Stimulated activated CD4-positive, alpha-beta T cell treated with anti-CD3 and anti-CD28 coated beads, Interleukin-4, amount 100 ng/mL, for 48 hours (primary cell): ENCODE data around the gene ARID5B.

Experiments
- DNase-seq, 2 donors: peaks; one replicate each; pipeline ENCODE4 v3.0.0-alpha.2; 2020; ENCODE audit warnings: low read depth in 2 of 2

The ARID5B gene

DNA sequence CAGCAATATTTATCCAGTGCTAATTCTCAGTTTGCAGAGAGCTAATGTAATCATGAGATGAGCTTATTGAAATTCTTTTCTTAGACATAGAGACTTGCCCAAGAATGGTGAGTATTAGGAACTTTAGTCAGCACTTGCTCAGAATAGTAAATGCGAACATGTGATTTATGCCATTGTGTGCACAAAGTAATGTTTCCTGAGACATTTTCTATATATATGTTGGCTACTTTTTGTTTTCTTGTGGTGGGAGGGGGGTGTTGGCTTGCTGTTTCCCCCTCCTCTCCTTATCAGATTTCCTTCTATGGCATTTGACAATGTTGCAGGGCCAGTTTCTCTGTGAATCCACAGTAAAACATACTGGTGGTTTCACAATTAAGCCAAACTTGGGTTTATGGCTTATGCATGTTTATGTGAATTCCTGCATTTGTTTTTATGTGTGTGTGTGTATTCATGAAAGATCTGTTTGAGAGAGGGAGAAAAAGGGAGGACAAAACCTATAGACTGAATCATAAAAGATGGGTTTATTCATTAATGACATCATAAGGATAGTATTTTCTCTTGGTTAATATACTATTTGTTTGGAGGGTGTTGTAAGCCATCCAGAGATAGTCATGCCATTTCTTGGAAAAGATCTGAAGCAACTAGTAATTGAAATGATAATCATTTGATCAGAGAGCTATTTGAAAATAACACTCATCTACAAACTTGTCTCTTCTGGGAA is 36.3 kb downstream of the ARID5B start:
- DNase-seq = no peak

DNA sequence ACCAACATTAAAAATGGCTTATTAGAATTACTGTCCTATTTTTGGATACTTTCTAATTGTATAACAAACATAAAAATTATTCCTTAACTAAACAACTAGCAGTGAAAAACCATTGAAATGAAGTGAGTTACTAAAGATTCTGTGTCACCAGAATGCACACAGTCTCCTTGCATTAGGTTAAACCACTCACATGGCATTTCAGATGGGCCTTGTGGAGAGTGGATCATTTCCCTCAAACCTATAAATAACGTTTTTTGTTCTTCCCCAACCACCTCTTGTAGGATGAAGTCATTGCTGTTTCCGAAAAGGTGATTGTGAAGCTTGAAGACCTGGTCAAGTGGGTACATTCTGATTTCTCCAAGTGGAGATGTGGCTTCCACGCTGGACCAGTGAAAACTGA is 38.4 kb downstream of the ARID5B start:
- no peak for DNase-seq

DNA sequence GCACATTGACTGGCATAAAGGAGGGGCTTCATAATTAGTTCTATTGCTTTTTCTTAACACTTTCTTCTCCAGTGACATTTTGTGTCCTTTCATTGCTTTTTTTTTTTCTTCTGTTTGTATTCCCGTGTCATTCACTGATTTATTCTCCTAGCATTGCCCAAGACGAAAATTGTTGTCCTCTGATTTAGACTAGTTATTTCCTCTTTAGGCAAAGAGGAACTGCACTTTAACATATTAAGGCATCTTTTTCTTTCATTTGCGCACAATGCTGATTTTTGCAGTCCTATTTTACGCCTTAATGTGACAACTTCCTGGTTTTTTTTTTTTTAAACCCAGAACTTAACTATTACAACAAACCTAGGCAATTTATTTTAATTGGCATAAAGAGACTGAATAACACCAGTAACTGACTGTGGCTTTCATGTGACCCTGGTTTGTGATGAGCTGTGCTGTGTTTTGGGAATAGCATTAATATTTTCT is 39.7 kb downstream of the ARID5B start:
- no peak for DNase-seq

DNA sequence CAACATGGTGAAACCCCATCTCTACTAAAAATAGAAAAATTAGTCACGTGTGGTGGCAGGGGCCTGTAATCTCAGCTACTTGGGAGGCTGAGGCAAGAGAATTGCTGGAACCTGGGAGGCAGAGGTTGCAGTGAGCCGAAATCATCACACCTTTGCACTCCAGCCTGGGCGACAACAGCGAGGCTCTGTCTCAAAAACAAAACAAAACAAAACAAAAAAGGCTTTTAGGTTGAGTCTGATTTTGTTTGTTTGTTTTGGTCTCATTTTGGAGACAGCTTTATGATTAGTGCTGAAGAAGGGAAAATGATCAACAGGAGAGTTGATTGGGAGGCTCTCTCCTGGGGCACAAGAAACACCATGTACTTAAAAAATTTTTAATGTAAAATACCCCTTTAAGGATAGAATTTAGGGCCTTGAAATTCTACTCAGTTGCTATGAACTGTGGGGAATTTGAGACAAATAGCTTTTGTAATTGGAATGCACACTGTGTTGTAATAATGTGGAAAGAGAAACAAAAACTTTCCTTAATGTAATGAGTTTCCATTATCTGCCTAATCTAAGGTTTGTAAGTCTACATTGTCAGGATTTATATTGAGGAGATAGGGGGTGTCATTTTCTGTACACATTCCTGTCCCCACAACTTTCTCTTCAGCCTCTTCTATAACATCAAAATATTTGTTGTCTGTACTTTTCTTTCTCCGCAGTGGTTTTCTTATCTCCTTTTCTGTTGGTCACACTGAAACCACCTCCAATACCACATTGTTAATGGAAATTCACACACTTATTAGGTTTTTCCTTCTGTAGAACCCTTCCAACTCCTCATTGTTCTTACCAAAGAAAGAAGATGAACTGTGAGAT is 41.3 kb downstream of the ARID5B start:
- DNase-seq = no peak

DNA sequence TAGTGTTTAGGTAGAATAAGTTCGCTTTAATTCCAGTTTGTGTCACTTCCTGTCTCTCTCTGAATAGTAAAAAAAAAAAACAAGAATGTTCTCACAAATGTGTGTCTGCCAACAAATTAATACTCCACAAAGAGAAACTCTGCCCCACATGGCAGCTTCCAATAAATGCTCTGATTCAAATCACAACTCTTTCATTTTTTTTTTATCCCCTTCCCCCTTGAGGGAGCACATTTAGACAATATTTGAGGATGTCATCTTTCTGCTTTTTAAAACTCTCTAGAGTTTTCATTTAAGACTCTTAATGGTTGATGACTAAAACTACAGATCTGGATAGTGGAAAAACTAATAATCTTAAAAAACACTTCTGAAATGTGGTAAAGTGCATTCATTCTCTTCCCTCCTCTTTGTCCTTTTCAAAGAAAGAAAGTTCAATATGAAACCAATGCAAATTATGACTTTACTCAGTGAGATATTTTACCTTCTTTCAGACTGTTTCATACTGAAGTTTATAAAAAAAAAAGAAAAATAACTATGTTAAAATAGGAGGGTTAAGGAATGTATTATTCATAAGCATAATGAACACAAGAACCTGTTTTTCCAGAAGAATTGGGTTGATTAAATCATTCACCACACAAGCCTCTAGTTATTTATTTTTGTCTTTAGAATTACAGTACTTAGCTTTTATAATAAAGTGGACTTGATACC is 42.3 kb downstream of the ARID5B start:
- no peak for DNase-seq

DNA sequence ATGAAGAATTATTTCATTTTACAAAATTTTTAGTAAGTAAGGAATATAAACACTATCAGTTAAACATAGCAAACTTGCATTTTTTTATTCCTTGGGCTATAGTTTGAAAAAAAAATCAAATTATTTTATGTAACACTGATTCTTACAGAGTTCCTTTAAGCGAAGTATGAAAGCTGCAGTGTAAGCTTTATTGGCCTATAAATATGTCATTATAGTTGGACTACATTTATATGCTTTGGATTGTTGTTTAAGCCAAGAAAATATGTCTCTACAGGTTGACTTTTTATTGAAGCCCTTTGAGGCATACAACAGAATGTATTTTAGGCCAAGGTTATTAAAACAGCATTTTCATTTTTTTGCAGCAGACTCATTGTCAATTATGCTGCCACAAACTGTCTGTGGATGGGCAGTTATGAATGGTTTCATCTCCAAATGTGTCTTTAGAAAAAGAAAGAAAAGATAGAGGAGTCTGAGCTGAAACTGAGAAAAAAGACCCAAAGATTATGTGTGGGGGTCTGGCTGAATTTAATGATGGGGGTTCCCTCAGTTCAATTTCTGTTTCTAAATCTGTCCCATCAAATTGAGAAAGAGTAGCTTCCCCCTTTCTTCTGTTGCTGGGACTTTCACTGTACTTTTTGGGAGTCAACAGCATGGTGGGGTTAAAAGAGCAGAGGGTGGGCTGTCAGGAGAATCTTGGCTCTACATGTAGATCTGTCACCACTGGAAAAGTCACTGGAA is 43.1 kb downstream of the ARID5B start:
- DNase-seq = no peak

DNA sequence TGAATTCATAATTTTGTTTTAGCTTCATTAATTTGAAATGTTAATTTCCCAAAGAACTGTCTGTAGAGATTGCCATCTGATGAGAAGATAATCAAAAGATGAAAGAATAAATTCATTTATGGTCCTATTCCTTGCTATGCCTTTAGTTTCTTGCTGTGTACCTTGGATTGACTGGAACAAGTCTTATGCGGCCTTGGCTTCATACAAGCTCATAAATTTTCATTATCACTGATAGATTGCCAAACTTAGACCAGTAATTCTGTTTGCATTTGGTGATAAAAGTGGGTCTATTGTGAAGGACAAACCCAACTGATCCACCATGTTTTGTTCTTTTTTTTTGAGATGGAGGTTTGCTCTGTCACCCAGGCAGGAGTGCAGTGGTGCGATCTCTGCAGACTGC is 48.2 kb downstream of the ARID5B start:
- no peak for DNase-seq

DNA sequence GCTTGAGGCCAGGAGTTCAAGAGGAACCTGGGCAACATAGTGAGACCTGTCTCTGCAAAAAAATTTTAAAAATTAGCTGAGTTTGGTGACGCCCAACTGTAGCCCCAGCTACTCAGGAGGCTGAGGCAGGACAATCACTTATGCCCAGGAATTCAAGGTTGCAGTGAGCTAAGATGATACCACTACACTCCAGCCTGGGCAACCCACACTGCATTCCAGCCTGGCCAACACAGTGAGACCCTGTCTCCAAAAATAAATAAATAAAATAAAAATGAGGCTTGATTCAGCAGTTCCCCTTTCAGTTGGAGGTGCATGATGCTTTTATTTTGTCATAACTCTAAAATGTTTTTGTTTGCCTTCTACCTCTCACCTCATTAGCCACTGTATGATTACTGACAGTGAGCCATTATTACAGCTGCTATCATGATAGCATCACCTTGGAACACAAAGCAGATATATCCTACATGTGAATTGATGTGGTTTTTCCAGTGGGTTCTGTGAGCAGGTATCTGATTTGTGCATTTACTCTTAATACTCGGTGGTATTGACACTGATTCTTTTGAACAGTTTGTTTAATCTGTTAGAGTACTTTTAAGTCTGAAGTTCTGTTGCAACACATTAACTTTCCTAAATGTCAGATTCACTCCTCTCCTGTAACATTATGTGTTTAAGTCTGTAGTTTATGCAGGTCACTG is 49.1 kb downstream of the ARID5B start:
- DNase-seq = no peak

DNA sequence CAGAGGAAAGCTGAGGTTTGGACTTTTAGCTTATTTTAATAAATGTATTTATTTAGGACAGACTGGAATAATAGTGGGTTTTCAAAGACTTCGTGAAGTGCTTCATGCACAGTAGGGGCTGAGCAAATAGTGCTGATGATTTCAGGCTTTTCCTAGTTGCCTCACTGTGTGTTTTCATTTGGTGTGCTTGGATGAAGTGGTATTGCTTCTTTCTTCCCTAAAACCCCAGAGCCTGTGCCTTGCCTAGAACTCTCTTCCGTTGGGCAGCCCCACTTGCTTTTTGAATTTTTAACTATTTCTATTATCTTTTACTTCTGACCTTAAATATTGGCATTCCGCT is 49.6 kb downstream of the ARID5B start:
- DNase-seq = no peak

DNA sequence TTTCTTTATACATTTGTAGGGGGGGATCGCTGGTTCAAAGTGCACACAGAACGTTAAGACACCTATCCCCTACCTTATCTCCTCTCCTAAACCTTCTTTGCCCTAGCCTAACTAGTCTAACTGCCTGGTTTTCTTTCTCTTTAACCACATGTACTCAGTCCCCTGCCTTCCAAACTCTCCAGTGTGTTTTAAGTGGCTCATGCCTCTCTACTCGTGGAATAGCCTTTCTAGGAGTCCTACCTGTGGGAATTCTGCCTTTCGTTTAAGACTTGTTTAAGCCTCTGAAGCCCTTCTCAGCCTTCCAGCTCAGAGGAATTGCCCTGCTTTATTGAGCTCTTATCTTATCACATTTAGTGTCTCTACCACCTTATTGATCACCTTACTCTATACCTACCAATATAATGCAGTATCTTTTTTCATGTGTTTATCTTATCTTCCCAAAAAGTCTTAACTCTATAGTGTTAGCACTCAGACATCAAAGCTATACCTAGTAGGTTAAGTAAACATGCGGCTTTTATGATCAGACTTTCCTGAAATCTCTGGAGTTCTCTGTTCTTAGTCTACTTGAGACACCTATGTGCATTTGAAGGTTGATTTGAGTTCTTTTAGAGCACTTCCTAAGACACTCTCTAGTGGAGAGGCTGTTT is 50.7 kb downstream of the ARID5B start:
- DNase-seq = no peak

DNA sequence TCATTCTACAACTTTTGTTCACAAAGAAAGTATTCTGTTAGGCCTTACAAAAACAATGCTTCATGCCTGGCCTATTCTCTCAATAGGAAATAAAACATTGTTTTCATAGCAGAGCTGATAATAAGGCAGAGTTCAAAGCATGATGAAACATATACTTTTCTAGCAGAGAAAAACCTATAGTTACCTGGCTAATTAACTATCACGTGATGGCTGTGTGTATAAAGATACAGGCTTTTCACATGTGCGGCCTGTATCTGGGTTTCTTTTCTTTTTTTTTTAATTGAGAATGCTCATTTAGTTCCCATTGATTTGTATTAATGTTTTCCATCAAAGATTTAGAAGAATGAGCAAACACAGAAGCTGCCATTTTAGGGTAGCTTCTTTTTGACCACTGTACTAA is 51.7 kb downstream of the ARID5B start:
- DNase-seq = no peak

DNA sequence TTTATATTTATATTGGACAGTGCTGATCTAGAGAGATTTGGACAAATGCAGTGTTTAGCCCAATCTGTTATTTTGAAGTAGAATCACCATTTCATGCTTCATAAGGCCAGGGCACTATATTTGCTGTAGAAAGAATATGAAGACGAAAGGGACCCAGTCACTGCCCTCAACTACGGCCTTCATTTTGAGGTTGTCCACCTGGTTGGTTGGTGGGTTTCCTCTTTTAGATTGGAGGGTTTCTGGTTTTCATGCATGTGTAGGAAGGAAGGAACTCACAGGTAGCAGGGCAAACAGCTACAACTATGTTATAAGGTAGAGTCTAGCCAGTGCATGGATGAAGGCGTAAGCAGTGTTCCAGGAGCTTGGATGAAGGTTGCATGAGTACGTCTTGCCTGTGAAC is 56.3 kb downstream of the ARID5B start:
- DNase-seq = no peak

DNA sequence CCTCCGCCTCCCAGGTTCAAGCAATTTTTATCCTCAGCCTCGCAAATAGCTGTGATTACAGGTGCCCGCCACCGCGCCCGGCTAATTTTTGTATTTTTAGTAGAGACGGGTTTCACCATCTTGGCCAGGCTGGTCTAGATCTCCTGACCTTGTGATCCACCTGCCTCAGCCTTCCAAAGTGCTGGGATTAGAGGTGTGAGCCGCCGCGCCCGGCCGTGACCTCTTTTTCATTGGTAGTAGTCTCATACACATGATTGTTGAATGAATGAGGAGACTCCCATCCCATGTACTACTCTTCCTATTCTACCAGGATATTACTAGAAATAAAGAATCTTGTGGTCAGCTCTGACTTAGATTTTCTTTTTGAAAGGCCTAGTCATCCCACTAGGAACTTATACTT is 56.8 kb downstream of the ARID5B start:
- no peak for DNase-seq

DNA sequence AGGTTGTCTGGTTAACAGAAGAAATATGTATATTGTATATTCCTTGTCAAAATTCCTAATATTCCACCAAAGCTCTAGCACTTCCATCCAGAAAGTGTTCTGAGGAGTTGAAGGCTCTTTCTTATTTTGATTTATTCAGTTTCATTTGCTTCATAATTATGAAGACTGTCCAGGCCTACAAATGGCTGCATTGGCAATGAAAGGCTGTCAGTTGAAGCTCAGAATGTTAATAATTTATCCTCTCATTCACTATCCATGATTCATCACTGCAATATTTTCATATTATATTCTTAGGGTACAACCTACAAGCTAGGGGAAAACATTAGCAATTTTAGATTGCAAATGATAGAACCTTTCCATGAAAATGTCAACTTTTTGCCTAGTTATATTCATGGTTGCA is 57.3 kb downstream of the ARID5B start:
- DNase-seq = no peak

DNA sequence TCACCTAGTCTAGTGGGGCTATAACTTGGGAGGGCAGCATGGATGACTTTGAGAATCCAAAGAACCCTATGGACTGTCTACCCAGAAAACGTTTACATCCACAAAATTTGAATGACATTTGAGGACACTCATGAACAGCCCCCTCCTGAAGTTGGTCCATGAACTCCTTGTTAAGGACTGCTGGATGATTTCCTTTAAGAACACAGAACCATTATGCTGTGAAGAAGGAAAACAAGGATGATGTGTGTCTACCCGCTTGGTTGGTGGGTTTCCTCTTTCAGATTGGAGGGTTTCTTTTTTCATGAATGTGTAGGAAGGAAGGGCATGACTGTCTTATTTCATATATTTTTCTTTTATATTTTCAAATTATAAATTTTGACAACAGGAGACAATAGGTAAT is 58.3 kb downstream of the ARID5B start:
- no peak for DNase-seq

DNA sequence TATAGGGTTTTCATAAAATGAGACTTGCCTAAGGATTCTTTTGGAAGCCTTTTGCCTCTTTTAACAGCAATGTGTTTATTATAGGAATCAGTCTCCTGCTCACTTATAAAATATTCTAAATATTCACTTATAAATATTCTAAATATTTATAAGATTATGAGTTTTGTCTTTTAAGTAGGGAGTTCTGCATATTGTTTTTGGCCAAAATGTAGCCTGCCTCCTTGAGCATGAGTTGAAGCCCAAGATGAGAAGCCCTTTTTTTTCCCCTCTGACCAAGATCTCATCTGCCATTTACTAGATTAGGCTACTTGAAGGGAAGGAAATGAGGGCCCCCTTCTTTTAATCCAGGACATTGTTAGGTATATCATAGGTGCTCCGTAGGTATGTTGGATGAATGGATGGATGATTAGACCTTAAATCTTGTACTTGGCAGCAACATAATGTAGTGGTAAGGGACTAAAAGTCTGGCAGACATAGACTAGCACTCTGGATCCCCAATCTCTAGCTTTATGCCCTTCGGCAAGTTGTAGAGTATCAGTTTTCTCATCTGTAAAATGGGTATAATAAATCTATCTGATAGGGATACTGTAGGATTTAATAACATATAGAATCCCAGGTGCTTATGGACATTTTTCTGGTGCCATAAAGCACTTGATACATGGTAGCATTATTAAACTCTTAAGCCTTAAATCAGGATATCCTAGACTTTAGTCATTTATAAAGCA is 59.1 kb downstream of the ARID5B start:
- DNase-seq = no peak

DNA sequence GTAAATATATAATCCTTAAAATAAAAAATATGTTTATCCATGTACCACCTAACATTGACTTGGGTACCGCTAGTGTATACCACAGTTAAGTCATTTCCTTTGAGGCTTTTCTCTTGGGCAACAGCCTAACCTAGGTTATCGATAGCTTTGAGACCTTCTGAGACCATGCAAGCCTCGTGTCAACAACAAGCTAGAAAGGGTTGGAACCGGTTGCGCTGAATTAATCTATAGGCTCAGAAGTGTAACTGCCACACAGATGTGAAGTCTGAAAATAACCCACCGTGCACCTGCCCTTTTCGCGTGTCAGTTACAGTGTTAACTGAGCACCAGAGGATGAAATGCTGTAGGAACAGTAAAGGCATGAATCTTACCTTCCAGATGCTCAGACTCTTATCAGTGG is 59.8 kb downstream of the ARID5B start:
- no peak for DNase-seq

DNA sequence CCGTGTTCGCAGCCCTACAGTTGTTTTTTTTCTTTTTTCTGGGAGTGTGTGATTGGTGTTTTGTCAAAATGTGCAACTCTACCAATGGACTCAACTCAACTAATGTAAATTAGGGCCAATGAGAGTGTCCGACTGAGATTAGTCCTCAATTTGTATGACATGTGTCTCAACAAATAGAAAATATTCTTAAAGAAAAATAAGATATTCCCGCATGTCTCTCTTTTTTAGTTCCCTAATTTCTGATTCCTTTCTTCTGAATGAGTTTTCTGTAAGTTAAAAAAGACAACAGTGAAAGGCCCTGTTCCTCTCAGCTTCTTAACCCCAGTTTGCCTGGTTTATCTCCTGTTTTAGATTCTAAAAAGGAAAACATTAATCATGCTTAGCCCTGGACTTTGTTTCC is 61.5 kb downstream of the ARID5B start:
- DNase-seq = no peak

DNA sequence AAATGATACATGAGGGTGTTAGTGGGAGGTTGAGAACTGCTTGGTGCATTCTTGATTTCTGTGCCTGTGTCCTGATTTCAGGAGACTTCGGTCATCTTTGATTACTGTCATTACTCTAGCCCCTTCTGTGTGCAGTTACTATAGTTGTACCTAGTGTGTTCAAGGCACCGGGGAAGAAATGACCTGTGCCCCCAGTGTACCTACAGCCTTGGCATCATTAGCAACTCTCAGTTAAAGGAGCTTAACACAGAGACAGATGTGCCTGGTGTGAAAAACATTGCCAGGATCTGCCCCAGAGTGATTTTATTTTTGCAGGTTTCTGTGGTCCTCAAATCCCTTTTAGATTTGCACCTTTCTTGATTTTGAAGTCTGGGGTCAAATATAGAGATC is 62.2 kb downstream of the ARID5B start:
- no peak for DNase-seq

DNA sequence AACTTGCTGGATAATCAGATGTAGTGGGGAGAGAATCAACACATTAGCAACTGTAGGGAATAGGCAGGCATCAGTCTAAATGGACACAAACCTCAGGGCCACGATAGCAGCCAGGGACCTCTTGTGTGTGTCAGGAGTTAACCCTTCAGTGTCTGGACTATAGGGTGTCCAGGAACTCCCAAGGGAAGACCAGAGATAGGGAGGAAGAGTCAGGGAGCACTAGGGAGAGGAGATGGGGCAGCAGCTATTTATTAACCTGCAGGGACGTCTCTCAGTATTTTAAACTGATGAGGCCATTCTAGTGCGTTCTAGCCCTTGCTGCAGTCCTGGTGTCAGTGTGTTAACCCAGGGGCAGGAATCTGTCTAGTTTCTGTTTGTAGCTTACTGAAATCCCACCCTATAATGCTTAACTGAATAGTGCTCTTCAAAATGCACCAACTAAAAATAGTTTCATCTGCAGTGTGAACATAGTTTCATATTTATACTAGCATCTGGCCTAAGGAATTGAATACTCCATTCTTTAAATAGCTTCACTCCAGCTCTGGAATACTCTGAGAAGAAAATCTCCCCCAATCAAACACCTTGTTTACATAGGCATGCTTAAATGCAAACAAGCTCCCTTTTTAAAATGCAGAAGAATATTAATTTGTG is 62.7 kb downstream of the ARID5B start:
- no peak for DNase-seq
